ENCODE results near the gene ATXN3.

ATXN3 gene

GRCh38 chr14:92106143-92106926 is at the start of gene ATXN3:
TSS of gene ATXN3 (minus strand) at chr14:92106582. CDS start at chr14:92106552, 30 bp downstream.
- DNase-seq, result peak; percentile 96

GRCh38 chr14:92154283-92154942 is 48.0 kb upstream of the ATXN3 start:
- DNase-seq, result no peak

DNA sequence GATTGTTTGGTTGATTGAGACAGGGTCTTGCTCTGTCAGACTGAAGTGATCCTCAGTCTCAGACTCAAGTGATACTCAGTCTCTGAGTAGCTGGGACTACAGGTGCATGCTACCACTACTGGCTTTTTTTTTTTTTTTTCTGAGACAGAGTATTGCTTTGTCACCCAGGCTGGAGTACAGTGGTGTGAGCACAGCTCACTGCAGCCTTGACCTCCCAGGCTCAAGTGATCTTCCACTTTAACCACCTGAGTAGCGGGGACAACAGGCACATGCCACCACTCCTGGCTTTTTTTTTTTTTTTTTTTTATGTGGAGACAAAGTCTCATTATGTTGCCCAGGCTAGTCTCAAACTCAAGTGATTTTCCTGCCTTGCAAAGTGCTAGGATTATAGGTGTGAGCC is 47.2 kb upstream of the ATXN3 start:
- DNase-seq, result no peak

DNA sequence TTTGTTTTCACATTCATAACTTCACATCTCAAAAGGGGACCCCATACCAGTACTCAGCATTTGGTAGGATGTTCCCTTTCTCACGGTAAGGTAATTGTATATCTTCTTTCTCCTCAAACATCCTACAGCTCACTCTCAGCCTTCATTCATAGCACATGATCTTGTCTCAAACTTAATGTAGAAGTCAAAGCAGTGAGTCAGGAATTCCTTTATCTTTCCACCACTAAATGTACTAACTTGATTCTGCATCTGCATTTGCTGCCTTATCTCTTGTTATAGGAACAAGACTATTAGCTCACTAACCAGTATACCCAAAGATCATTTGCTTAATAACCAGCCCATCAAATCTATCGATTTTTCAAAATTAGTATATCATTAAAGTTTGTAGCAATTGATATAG is 38.3 kb upstream of the ATXN3 start:
- no peak for DNase-seq

DNA sequence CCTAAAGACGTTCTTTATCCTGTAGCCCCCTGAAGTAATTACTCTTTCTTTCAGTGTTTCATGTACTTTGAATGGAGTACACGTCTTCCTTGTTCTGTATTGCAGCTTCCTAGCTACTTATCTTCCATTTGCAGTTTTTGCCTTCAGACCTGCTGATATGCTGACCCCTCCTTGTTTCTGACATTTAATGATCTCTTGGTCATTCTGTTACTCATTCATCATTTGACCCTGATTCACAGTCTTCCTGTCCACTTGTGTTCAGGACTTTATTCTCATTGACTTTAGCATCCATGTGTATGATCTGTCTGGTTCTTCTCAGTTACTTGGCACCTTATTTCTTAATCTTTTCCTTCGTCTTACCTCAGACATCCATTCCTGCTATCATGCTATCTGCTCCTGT is 37.6 kb upstream of the ATXN3 start:
- DNase-seq, result no peak

- DNase-seq, result no peak
These were observed 36.9 kb upstream of the ATXN3 start for GRCh38 chr14:92143309-92143708.

GRCh38 chr14:92135269-92135668 is 28.9 kb upstream of the ATXN3 start:
- DNase-seq, result no peak

GRCh38 chr14:92134456-92134855 is 28.1 kb upstream of the ATXN3 start:
- DNase-seq, result no peak

GRCh38 chr14:92122761-92123160 is 16.4 kb upstream of the ATXN3 start:
- DNase-seq, result no peak

DNA sequence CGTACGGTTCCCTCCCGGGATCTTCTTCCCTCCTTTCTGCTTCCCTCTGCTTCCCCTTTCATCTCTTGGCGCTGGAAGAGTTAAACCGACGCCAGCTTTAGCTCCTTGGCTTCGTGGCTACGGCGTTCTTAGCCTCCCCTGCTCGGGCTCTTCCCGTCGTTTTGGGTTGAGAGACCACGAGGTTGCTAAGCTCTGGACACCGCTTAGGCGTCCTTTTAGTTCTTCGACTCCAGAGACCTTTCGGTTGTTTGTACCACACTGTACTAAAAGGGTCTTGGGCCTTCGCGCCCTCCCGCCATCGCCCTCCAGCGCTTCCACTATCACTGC is 15.9 kb upstream of the ATXN3 start:
- peak; percentile 4 for DNase-seq

GRCh38 chr14:92121670-92122350 is 15.4 kb upstream of the ATXN3 start, which contains the start of the genes CPSF2 and NDUFB1:
TSS of gene CPSF2 (plus strand) at chr14:92121969. CDS start at chr14:92130985, 9,016 bp downstream.
TSS of gene NDUFB1 (minus strand) at chr14:92121706. CDS start at chr14:92117637, 4,069 bp downstream.
- peak; percentile 84 for DNase-seq

- DNase-seq, result peak; percentile 29
These were observed 14.9 kb upstream of the ATXN3 start for GRCh38 chr14:92121207-92121669.

DNA sequence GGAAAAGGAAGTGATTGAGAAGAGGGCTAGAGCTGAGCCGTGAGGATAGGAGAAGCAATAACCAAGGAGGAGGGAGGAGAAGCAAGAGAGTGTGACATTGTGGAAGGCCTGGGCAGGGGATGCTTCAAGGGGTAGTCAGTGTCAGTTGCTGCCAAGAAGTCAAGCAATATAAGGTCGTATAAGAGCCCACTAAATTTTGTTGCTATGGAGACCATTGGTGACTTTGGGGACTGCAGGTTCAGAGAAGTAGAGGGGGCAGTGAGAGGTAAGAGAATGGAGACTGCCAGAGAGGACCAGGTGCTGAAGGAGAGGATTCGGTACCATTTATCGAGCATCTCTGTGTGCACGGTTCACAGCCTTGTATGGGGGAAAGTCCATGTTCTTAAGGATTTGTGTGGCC is 3.1 kb upstream of the ATXN3 start:
- no peak for DNase-seq

- DNase-seq, result peak; percentile 21
These were observed 2.2 kb upstream of the ATXN3 start for GRCh38 chr14:92108345-92109254.

DNA sequence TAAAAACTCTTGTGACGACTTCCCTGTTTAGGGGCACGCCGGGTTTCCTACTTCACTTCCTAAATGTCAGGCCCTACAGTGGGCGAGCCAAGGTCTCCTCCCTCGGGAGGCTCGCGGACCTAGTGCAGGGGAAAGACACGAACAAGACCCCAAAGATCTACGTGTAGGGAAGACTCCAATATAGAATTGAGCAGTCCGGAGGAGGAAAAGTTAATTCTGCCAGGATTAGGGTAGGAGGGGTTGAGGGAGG is 564 bp downstream of the ATXN3 start:
- DNase-seq, result peak; percentile 22

DNA sequence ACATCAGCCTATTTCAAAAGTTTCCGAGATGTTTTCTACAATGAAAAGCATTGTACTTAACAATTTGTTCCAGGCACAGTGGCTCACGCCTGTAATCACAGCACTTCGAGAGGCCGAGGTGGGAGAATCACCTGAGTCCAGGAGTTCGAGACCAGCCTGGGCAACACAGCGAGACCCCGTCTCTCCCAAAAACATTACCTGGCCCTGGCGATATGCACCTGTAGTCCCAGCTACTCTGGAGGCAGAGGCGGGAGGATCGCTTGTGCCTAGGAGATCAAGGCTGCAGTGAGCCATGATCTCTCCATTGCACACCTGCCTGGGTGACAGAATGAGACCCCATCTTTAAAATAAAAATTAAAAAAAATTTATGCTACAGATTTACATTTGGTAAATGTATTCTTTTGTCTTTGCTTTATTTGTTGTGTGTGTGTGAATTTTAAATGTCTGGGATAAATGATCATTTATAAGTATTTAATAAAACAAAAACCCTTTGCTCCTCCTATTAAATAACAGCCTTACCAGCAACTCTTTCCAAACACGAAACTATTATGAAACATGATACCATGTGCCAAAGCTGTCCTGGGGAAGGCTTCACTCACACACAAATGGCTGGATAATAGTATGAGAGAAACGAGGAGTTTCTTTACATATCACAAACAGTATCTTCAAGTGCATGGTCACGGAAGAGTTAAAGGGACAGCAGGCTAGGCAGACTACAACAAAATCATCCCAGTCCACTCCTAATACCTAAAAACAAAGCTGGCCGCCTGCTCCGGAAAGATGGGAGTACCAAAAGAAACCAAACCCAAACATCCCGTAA is 1.1 kb downstream of the ATXN3 start:
- no peak for DNase-seq

DNA sequence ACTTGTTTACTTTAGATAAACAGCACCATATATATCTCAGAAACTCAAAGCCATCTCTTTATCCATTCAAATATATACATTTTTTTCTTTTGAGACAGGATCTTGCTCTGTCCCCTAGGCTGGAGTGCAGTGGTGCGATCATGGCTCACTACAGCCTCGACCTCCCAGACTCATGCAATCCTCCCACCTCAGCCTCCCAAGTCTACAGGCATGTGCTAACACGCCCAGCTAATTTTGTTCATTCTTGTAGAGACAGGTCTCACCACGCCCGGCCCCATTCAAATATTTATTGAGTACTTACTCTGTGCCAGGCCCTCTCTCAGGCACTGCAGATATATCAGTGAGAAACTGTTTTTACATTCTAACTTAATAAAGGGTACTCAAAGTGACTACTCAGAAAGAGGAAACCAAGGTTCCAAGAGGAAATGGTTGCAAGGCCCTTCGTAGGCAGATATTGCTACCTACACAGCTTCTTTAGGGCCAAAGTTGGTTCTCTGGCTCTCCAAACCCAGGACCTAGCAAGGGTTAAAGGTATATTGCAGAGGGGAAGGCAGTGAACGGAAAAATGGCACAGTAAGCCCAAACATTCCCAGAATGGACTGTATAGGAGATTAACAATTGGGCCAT is 2.9 kb downstream of the ATXN3 start:
- no peak for DNase-seq

DNA sequence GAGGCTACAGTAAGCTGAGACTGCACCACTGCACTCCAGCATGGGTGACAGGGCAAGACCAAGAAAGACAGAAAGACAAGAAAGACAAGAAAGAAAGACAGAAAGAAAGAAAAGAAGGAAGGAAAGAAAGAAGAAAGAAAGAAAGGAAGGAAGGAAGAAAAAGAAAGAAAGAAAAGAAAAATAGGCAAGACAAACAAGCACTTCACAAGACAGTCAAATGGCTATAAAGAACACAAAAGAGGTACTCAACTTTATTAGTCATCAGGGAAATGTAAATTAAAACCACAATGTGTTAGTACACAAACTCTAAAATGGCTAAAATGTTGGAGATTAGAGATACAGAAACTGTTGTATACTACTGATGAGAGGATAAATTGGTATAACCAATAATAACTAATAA is 6.6 kb downstream of the ATXN3 start:
- no peak for DNase-seq

DNA sequence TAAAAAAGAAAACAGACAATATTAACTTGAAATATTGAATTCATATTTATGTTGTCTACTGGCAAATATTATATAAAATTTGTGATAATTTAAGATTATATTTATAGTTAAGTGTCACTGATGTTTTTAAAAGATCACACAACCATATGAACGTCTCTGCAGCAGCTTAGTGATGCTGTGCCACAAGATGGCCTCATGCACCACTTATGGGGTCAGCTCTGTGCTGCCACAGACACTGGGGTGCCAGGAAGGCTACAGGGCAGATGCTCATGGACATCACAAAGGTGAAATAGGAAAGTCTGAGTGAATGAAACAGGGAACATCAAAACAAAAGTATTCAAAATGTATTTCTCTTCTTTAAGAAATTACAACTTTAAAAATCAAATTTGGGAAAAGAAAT is 13.1 kb downstream of the ATXN3 start:
- DNase-seq, result peak; percentile 13

- no peak for DNase-seq
These were observed 17.9 kb downstream of the ATXN3 start for GRCh38 chr14:92088494-92088893.

GRCh38 chr14:92074555-92074954 is 31.8 kb downstream of the ATXN3 start:
- DNase-seq, result no peak

Data from CD4-positive, alpha-beta T cell treated with Interleukin-6 for 4 hours (primary cell).